ENCODE results near the gene MADD.
"Not testable (repeated sequence)": the region's sequence is repeated elsewhere in the genome, so short reads cannot be mapped to it uniquely, and the experiment has no call there.

Gene MADD

DNA sequence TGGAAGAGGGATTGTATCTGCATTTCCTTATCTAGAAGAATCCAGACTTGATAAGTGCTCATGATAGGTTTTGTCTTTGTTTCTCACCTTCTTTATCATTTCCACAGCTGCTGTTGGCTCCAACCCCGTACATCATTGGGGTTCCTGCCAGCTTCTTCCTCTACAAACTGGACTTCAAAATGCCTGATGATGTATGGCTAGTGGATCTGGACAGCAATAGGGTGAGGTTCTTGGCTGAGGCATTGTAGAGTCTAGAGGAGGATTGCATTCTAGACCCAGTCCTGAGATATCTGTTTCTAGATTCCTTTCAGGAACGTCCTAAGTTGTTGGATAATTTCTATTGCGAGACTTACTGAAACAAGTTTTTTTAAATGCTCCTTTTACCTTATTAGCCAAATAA lies 8.1 kb downstream of the MADD start:
- no peak for DNase-seq

DNA sequence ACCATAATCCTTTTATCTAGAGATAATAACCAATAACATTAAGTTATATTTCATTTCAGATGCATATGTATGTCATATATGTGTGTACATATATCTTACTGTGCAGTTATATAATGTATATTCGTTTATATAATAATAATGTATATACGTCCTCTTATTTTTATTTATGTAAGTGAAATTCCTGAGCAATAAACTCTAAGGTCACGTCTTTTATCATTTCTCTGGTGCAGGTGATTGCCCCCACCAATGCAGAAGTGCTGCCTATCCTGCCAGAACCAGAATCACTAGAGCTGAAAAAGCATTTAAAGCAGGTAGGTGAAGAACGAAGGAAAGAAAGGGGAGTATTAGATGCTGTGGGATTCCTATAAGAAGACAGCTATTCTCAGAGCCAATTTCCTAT lies 8.8 kb downstream of the MADD start:
- no peak for DNase-seq

DNA sequence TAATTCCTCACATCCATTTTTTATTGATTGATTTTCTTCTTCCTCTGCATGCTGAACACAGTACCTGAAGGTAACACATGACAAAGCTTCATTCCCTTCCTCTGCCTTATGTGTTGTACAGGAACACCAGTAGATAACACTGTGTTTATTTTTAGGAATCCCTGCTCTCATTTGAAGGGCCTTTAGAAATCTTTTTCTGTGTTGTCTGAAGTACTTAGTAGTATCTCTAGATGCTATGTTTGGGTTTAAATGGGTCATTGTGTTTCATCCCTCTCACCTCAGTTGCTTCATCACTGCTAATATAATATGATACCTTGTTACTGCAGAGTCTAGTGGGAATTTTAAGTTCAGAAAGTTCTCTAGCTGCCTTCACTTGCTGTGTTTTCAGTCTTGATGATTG lies 10.2 kb downstream of the MADD start:
- DNase-seq = no peak

DNA sequence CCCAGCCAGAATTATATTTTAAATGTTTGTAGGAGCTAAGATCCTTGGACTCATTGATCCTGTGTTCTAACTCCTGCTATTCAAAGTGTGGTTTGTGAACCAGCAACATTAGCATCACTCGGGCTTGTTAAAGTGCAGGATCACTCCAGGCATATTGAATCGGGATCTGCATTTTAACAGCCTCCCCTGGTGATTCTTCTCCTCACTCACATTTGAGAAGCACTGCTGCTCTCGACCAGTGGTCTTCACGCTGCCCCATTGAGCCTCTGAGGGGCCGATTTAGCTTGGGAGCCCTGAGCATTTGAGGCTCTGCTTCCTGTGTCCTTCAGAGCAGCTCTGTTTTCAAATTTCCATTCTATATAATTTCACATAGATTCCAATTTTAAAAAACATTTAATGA lies 10.9 kb downstream of the MADD start:
- no peak for DNase-seq

DNA sequence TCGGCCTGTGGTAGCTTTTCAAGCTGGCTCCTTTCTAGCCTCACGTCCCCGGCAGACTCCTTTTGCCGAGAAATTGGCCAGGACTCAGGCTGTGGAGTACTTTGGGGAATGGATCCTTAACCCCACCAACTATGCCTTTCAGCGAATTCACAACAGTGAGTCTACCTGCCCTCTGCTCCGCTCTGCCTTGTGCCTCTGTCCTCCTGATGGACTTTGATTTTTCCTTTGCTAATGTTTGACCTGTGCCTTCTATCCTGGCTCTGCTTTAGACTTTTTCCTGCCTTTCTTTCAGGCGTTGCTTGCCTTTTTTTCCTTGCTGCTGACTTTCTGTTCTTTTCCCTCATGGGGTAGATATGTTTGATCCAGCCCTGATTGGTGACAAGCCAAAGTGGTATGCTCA lies 12.5 kb downstream of the MADD start:
- no peak for DNase-seq

DNA sequence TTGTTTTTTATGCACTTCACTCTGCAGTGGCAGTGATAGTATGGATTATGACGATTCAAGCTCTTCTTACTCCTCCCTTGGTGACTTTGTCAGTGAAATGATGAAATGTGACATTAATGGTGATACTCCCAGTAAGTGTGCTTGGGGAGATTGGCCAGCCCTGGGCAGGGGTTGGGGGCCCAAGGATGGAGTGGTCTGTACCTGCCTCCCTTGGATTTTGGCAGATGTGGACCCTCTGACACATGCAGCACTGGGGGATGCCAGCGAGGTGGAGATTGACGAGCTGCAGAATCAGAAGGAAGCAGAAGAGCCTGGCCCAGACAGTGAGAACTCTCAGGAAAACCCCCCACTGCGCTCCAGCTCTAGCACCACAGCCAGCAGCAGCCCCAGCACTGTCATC lies 14.2 kb downstream of the MADD start:
- DNase-seq = no peak

DNA sequence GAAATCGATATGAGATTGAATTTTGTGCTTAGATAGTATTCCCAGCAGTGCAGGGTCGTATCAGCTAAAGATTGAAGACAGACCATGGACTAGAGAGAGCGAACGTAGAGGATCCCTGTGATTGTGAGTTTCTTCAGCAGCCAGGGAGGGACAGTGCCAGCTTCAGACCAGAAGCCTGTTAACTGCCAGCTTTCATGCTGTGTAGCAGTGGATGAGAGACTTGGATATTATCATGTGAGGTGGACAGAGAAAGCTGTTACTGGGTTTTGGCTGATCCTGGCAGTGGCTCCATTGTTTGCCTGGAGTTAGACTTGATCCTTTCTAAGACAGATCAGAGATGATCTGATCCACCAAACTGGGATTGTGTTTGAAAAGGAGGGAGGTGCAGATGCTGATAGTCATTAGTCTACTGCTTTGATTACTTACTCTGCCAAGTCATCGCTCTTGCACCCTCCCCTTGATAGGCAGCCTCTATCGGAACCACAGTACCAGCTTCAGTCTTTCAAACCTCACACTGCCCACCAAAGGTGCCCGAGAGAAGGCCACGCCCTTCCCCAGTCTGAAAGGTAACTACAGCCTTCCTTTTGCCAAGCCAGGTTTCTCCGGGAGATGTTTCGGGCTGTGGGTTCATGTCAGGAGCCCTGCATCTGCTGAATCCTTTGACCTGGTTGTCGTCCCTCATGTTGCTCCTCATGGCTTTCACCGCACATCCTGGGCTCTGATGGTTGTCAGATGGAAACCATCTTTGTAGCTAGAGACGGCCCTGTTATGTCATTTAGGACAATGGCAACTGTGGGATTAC lies 16.2 kb downstream of the MADD start:
- no peak for DNase-seq

DNA sequence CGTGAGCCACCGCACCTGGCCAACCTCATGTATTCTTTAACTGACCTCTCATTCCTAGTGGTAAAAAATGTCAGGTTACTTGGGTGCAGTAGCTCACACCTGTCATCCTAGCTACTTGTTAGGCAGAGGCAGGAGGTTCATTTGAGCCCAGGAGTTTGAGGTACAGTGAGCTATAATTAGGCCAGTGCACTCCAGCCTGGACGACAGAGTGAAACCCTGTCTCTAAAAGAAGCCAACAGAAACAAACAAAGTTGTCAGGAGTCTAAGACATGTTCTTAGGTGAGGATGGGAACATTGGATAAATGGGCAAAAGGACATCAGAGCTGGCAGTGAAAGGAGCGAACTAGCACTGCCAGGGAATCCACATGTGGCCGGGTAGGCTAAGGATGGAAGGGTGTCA lies 18.1 kb downstream of the MADD start:
- DNase-seq = no peak

DNA sequence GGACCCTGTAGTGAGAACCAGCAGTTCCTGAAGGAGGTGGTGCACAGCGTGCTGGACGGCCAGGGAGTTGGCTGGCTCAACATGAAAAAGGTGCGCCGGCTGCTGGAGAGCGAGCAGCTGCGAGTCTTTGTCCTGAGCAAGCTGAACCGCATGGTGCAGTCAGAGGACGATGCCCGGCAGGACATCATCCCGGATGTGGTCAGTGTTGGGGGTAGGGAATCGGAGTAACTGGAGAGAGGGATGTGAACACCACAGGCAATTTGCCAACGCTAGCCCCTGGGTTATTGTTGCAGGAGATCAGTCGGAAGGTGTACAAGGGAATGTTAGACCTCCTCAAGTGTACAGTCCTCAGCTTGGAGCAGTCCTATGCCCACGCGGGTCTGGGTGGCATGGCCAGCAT lies 19.9 kb downstream of the MADD start:
- no peak for DNase-seq

DNA sequence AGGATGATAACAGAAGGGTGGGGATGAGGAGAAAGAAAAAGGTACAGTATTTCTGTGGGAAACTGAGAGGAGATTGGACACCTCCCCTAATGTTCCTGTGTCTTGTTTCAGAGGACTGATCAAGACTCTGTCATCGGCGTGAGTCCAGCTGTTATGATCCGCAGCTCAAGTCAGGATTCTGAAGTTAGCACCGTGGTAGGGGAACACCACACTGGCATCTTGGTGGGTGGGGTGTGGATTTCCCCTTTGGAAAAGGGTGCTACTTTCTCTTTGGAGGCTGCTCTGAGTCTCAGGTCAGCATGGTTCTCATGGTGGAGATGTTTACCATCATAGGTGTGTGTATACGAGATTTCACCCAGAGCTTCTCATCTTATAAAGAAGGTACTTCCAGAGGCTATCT lies 25.5 kb downstream of the MADD start:
- no peak for DNase-seq

DNA sequence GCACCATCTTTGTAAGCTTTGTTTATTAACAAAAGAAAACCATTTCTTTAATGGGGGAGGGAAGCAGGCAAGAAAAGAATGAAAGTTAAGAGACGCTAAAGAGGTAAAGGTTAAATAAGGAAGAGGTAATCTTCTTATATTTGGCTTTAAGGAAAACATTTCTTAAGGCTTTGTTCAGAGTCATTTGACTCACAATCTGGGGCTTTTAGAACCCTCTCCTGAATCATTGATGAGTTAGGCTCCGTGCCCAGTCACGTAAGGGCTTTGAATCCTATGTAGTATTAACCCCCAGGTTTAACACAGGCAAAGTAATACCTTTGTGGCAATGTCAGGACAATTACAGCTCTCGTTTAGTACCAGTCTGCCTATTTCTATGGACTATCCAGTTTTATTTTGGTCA lies 26.1 kb downstream of the MADD start:
- no peak for DNase-seq

DNA sequence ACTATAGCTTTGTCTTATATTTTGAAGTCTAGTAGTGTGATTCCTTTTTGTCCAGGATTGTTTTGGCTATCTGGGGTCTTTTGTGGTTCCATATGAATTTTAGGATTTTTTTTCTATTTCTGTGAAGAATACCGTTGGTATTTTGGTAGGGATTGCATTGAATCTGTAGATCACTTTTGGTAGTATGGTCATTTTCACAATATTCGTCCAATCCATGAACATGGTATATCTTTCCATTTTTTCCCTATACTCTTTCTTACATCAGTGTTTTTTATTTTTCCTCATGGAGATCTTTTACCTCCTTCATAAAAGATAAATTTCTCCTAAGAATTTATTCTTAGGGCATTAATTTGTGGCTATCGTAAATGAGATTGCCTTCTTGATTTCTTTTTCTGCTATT lies 29.1 kb downstream of the MADD start:
- DNase-seq = no peak

DNA sequence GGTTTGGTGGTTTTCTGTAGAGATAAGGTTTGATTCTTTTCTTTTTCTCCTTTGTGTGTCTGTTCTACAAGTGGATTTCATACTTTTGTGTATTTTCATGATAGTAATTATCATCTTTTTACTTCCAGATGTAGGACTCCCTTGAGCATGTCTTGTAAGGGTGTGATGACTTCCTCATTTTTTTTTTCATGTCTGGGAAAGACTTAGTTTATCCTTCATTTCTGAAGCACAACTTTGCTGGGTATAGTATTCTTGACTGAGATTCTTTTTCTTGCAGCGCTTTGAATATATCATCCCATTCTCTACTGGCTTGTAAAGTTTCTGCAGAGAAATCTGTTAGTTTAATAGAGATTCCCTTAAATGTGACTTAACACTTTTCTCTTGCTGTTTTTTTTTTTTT lies 32.9 kb downstream of the MADD start:
- DNase-seq = no peak

DNA sequence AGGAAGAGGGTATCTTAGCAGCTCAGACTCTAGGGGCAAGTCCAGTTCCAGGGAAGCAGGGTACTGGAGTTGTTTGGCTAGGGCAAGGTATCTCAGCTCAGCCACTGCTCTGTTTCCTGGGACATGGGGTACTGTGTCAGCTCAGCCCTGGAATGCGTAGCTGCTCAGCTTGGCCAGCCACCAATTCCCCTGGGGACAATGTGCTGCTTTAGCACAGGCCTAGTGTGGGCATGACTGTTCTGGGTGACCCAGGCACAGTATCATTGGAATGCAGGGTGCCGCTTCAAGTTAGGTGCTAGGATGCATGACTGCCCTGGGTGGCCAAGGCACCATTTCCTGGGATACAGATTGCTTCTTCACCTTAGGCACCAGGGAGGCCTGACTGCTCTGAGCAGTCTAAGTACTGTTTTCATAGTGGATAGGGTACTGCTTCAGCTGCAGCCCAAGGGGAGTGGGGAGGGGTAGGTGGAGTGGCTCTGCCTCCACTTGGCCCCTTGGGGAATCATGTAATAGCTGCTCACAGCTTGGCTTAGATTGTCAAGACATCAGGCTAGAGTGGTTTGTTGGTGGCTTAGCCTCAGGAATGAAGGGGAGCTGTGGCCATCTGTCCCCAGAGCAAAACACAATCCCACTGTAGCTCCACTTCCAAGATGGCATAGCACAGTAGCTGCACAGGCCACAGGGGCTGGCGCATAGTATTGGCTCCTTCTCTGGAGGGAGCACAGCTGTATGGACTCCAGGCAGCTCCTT lies 36.0 kb downstream of the MADD start:
- no peak for DNase-seq

DNA sequence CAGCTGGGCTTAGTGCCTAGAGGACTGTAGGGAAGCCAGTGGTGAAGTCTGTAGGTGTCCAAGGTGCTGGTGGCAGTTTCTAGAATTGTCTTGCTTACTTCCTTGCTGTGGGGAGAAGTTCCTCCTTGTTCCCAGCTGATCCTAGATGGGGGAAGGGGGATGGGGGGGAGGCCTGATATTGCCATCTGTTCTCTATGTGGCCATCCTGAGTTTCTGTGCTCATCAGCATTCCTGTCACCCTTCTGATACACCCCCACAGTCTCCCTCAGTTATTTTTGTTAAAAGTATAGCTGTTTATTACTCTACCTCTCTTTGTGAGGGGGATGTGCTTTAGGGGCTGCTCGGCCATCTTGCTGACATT lies 36.5 kb downstream of the MADD start:
- DNase-seq = no peak

DNA sequence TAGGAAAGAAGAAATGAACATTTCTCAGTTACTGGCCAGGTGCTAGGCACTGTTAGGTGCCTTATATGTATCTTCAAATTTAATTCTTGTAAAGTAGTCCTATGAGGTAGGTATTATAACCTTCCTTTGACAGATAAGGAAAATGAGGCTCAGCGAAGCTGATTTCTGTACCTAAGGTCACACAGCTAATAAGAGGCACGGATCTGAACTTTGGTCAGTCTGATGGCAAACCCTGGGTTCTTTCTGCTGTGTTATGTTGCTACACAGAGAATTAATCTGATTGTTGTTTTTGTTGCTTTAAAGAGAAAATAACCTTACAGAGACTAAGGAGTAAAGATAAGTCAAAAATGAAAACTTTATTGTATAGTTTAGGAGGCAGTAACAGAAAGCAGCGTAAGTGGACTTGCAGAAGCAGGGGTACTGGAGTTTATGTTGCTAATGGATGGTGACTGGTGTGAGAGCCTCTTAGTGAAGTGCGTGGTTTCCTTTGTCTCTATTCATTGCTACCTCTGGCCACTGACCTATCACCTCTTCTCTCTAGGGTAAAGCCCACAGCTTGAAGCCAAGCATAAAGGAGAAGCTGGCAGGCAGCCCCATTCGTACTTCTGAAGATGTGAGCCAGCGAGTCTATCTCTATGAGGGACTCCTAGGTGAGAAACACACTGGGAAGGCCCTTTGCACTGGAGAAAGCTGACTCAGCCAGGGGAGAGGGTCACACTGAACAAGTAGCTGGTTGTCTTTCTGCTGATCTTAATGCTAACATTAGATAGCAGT lies 38.3 kb downstream of the MADD start:
- DNase-seq = no peak

DNA sequence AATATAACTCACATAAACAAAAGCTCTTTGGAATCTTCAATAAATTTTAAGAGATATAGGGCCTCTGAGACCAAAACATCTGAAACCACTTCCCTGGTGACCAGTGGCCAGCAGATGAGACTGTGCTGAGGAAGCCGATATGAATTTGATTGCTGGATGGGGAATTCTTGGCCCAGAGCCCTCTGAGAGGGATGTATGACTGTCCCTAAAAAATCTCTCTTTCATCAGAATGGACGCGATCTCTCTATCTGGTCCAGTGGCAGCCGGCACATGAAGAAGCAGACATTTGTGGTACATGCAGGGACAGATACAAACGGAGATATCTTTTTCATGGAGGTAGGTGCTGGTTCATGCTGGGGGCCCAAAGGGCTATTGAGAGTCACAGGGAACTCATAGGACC lies 45.1 kb downstream of the MADD start:
- no peak for DNase-seq

DNA sequence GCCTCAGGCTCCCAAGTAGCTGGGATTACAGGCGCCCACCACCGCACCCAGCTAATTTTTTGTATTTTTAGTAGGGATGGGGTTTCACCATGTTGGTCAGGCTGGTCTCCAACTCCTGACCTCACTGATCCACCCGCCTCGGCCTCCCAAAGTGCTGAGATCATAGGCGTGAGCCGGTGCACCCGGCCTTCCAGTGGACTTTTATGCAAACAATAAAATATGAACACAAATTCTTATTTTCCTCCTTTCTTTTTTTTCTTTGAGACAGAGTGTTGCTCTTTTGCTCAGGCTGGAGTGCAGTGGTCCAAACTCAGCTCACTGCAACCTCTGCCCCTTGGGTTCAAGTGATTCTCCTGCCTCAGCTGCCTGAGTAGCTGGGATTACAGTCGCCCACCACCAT lies 46.6 kb downstream of the MADD start:
- DNase-seq = not testable (repeated sequence)

DNA sequence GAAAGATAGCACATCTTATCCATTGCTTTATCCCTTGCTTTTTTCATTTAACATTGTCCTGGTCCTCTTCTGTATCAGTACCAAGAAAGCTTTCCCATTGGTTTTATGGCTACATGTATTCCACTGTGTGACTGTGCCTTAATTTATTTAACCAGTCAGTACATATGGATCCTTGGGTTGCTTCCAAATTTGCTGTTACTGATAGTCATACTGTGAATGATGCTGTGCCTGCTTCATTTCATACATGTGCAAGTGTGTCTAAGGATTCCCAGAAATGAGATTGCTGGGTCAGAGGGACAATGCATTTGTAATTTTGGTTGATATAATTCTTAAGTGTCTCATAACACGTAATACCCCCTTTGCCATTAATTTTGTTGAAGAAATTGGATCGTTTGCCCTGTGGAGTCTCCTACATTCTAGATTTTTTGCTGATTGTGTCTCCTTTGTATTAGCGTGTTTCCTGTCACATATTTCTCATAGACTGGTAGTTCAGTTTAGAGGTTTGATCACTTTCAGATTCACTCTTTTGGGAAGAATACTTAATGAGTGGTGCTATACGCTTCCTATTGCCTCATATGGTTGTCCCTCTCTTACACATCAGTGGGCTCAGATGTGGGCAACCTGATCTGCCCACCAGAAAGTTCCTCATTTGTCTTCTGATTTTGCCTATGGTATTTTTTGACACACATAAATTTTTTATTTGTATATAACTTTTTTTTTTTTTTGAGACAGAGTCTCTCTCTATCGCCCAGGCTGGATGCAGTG lies 47.3 kb downstream of the MADD start:
- no peak for DNase-seq

DNA sequence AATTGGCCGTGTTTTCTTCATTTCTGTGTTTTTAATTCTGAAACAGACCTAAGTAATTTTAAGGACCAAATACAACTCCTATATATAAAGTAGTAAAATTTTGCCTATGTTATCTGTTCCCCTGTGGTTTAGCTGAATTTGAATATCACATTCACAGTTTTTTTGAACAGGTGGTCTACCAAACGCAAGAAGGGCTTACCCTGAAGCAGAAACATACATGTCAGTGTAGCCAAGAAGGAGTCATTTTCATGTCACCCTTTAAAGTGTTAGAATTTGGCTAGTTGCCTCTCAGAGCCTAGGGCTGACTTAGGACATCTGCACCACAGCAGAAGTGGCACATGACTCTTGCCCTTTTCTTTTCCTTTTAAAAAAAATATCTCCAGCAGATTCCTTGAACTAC lies 48.2 kb downstream of the MADD start:
- no peak for DNase-seq

DNA sequence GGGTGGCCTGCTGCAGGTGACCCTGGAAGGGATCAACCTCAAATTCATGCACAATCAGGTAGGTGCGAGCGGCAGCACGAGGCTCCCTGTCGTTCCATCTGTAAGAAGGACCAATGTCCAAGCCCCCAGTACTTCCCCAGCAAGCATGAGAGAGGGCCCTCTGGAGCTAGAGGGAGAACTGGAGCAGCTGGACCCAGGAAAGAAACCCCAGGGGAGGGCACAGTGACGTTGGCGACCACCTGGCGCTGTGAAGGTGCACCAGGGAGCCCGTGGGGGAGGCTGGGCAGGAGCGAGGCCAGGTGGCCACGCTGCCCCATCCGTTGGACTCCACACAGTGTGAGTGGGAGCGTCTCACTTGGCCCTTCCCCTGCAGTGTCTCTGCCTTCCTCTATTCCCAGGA lies 54.6 kb downstream of the MADD start:
- no peak for DNase-seq

DNA sequence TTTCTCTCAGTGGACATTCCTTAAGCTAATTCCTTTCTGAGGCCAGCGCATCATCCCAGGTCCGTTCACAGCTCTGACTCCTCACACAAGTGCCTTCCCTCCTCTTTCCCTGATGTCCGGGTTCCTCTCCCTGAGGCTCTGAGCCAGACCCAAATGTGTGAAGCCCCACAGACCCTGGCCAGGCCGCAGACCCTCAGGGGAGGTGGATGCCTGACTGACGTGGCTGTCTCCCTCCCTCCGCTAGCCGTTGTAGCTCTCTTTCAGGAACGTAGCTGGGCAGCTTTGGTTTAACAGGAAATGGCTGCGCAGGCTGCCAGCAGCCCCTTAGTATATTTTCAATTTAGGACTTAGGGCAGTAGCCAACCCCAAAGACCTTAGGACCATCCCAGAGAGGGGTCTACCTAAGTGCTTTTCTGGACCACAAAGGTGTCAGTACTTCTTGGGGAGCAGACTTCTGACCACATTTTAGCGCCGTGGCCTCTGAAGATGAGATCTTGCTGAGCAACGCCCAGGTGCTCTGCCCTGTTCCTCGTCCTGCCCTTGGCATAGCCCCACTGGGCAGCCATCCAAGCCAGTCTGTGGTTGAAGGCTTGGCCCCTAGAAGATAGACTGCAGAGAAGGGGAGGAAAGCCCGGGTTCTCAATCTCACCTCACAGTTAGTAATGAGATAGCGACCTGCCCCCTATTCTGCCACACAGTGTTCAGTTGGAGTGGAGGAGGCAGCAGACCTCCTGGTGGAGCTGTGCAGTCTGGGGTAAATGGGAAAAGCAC lies 55.5 kb downstream of the MADD start:
- DNase-seq = no peak

All from stimulated activated CD4-positive, alpha-beta T cell treated with anti-CD3 and anti-CD28 coated beads, Interleukin-4, amount 100 ng/mL, for 1 hour (primary cell).